ENCODE results near the gene PLEKHJ1.

GRCh38 chr19:2224754-2225349 lies 11.3 kb downstream of the PLEKHJ1 start:
- TF ChIP-seq CTCF (conservative IDR thresholded peaks at IDR 0.05): no peak
- TF ChIP-seq ZFX (IDR thresholded peaks at IDR 0.05): no peak

Measured in C4-2B (cell line).